ENCODE data around the gene CD200R1. TPM values are rescaled to one million over a fixed set of nuclear protein-coding genes. Genes with fewer than 3 reads are reported as not detected.

The CD200R1 gene
- total RNA-seq, 1 experiment from 2014 or later = not detected

DNA sequence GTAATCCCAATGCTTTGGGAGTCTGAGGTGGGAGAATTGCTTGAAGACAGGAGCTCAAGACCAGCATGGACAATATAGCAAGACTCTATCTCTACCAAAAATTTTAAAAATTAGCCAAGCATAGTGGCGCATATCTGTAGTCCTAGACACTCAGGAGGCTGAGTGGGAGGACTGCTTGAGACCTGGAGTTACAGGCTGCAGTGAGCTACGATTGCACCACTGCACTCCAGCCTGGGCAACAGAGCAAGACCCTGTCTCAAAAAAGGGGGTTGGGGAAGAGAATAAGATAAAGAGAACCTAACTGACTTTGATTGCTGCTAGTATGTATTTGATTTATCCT is 755 bp downstream of the CD200R1 start:
- Mint-ChIP-seq H3K27me3 (ENCODE audit: low read depth) (no peaks in the 10 kb centered on the region), H3K4me3 (no peak overlapping the region), H3K27ac (no peak overlapping the region), H3K9me3 (no peaks in the 10 kb centered on the region), H3K36me3 (ENCODE audit: insufficient read depth in 1 of 3, low read depth in 3 of 3) (no peaks in the 10 kb centered on the region), H3K4me1 (peaks cover 0 to 2% of the 10 kb centered on the region in 2 experiments; a peak in 1 of 4 replicates)
- H2BK20ac ChIP-seq (ENCODE audit: low read depth, low read length, poor library complexity, severe bottlenecking) = no peak overlapping the region
- H3K27ac ChIP-seq (ENCODE audit: insufficient read length, low read depth, low read length) = no peak overlapping the region
- H3K27me3 ChIP-seq (ENCODE audit: insufficient read depth, low read length) = no peaks in the 10 kb centered on the region
- no peaks in the 10 kb centered on the region for H3K23me2 ChIP-seq (ENCODE audit: insufficient read length, low read depth, low read length, poor library complexity, severe bottlenecking)
- no peak overlapping the region for H3T11ph ChIP-seq (ENCODE audit: low read length)
- H2BK12ac ChIP-seq (ENCODE audit: insufficient read length, low read depth, low read length) = no peak overlapping the region
- H2BK15ac ChIP-seq (ENCODE audit: low read depth, low read length) = no peak overlapping the region
- no peak overlapping the region for H4K5ac ChIP-seq (ENCODE audit: insufficient read length, low read depth, low read length)
- H3K79me2 ChIP-seq (ENCODE audit: insufficient read depth, low read length) = no peaks in the 10 kb centered on the region
- H3K4ac ChIP-seq (ENCODE audit: low read depth, low read length) = no peak overlapping the region
- H4K91ac ChIP-seq (ENCODE audit: insufficient read length, low read depth, low read length) = no peak overlapping the region
- no peak overlapping the region for H2BK5ac ChIP-seq (ENCODE audit: insufficient read length, low read length)
- no peak overlapping the region for H4K8ac ChIP-seq (replicated peaks; ENCODE audit: insufficient read length, low read depth, low read length)
- no peaks in the 10 kb centered on the region for H3K4me1 ChIP-seq (ENCODE audit: insufficient read depth, low read length)
- H3K9ac ChIP-seq (ENCODE audit: extremely low read depth, insufficient read length, low read length) = no peak overlapping the region
- no peak for DNase-seq
- no peak overlapping the region for H2AK5ac ChIP-seq (ENCODE audit: insufficient read length, low read length)
- no peaks in the 10 kb centered on the region for H4K20me1 ChIP-seq (ENCODE audit: control insufficient read depth, insufficient read depth, insufficient read length)
- H3K14ac ChIP-seq (ENCODE audit: insufficient read depth, low read length) = no peak overlapping the region
- H2BK120ac ChIP-seq (ENCODE audit: low read depth, low read length, poor library complexity, severe bottlenecking) = no peak overlapping the region
- H2AFZ ChIP-seq (ENCODE audit: low read length) = no peak overlapping the region
- H3K18ac ChIP-seq (ENCODE audit: insufficient read length, low read depth, low read length) = no peak overlapping the region
- H3K4me2 ChIP-seq (ENCODE audit: insufficient read depth, insufficient read length, low read length) = no peak overlapping the region
- no peaks in the 10 kb centered on the region for H3K9me3 ChIP-seq (ENCODE audit: control insufficient read depth, low read depth, low read length)
- no CpG with 5 or more reads among the region's 2 CpGs for WGBS (ENCODE audit: extremely low coverage, insufficient read length, low lambda C conversion rate)
- no peaks in the 10 kb centered on the region for H3K79me1 ChIP-seq (ENCODE audit: insufficient read depth, low read depth, low read length, poor library complexity, severe bottlenecking)
- TF ChIP-seq, protein P1, sequence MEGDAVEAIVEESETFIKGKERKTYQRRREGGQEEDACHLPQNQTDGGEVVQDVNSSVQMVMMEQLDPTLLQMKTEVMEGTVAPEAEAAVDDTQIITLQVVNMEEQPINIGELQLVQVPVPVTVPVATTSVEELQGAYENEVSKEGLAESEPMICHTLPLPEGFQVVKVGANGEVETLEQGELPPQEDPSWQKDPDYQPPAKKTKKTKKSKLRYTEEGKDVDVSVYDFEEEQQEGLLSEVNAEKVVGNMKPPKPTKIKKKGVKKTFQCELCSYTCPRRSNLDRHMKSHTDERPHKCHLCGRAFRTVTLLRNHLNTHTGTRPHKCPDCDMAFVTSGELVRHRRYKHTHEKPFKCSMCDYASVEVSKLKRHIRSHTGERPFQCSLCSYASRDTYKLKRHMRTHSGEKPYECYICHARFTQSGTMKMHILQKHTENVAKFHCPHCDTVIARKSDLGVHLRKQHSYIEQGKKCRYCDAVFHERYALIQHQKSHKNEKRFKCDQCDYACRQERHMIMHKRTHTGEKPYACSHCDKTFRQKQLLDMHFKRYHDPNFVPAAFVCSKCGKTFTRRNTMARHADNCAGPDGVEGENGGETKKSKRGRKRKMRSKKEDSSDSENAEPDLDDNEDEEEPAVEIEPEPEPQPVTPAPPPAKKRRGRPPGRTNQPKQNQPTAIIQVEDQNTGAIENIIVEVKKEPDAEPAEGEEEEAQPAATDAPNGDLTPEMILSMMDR (conservative IDR thresholded peaks at IDR 0.05) = no peak
- H3K23ac ChIP-seq (ENCODE audit: insufficient read length, low read depth, low read length) = no peak overlapping the region
- no peak overlapping the region for H3K56ac ChIP-seq (ENCODE audit: insufficient read length, low read depth, low read length)

All from H9 (cell line).